GM21381 (cell line): ENCODE results near the gene NCAPG2.
"Not testable (repeated sequence)": the region's sequence is repeated elsewhere in the genome, so short reads cannot be mapped to it uniquely, and the experiment has no call there.

ENCODE experiments used
- ATAC-seq: cut with Tn5 transposase; IDR thresholded peaks from one replicate; pipeline ENCODE4 v1.9.1; 2021; ENCODE audit warnings: mild to moderate bottlenecking, moderate library complexity; ENCODE audit not compliant: unreplicated experiment

NCAPG2 gene

GRCh38 chr7:158646766-158647474 is 57.7 kb downstream of the NCAPG2 start:
- no peak for ATAC-seq

- ATAC-seq = no peak
Observed at GRCh38 chr7:158645842-158646241, 58.8 kb downstream of the NCAPG2 start.

GRCh38 chr7:158642149-158642548 is 62.5 kb downstream of the NCAPG2 start:
- ATAC-seq = no peak

GRCh38 chr7:158638001-158638400 is 66.6 kb downstream of the NCAPG2 start:
- ATAC-seq = no peak

GRCh38 chr7:158633055-158633956 is 71.3 kb downstream of the NCAPG2 start:
- ATAC-seq = peak; percentile 78

- ATAC-seq = no peak
Observed at GRCh38 chr7:158631574-158632195, 72.9 kb downstream of the NCAPG2 start.

GRCh38 chr7:158626289-158626688 is 78.3 kb downstream of the NCAPG2 start:
- ATAC-seq = not testable (repeated sequence)

GRCh38 chr7:158623241-158623640 is 81.4 kb downstream of the NCAPG2 start:
- ATAC-seq = no peak

- no peak for ATAC-seq
Observed at GRCh38 chr7:158620839-158621441, 83.7 kb downstream of the NCAPG2 start.

- no peak for ATAC-seq
Observed at GRCh38 chr7:158620418-158620817, 84.2 kb downstream of the NCAPG2 start.

- ATAC-seq = no peak
Observed at GRCh38 chr7:158618745-158619140, 85.9 kb downstream of the NCAPG2 start.

- ATAC-seq = no peak
Observed at GRCh38 chr7:158617737-158618128, 86.9 kb downstream of the NCAPG2 start.

GRCh38 chr7:158616050-158616449 is 88.6 kb downstream of the NCAPG2 start:
- no peak for ATAC-seq

GRCh38 chr7:158614700-158615099 is 89.9 kb downstream of the NCAPG2 start:
- ATAC-seq = no peak

GRCh38 chr7:158613481-158613880 is 91.1 kb downstream of the NCAPG2 start:
- ATAC-seq = peak; percentile 88

- no peak for ATAC-seq
Observed at GRCh38 chr7:158612546-158612945, 92.1 kb downstream of the NCAPG2 start.

GRCh38 chr7:158611541-158611940 is 93.1 kb downstream of the NCAPG2 start:
- ATAC-seq = no peak

- no peak for ATAC-seq
Observed at GRCh38 chr7:158609313-158609974, 95.2 kb downstream of the NCAPG2 start.

GRCh38 chr7:158607563-158607962 is 97.0 kb downstream of the NCAPG2 start:
- no peak for ATAC-seq

- ATAC-seq = no peak
Observed at GRCh38 chr7:158606671-158607424, 97.8 kb downstream of the NCAPG2 start.
